Peyer's patch (tissue), 4 donors: ENCODE data around the gene CA5A.
"Not testable (repeated sequence)": the region's sequence is repeated elsewhere in the genome, so short reads cannot be mapped to it uniquely, and the experiment has no call there.

Source experiments
- CTCF ChIP-seq, 6 experiments: fragments of 450-650 bp in 4 of 6; fragments of 200-600 bp in 2 of 6; sonication (generic) in 1 of 6; IDR thresholded peaks; one replicate each; pipeline ENCODE4 v1.5.1; 2017 to 2019; ENCODE audit warnings: antibody characterized with exemption in 6 of 6, mild to moderate bottlenecking in 3 of 6, moderate library complexity in 1 of 6
- POLR2A ChIP-seq, 2 donors: fragments of 450-650 bp; IDR thresholded peaks; one replicate each; pipeline ENCODE4 v1.5.1; 2017; ENCODE audit warnings: antibody characterized with exemption in 2 of 2, mild to moderate bottlenecking in 2 of 2, moderate library complexity in 2 of 2

- TF ChIP-seq CTCF, POLR2A (IDR thresholded peaks at IDR 0.05): not testable (repeated sequence)
Measured at GRCh38 chr16:87896176-87896890, 40.0 kb downstream of the CA5A start.
